NCI-H1930 (cell line): ENCODE data around the gene LRRC25.

Experiments
- DNase-seq, 2 experiments: peaks; one replicate each; lab custom pipeline; 2025; lab: John Stamatoyannopoulos, UW

Gene LRRC25

GRCh38 chr19:18424890-18425514 is 27.6 kb upstream of the LRRC25 start:
- DNase-seq, result no peak

GRCh38 chr19:18424122-18424889 is 26.9 kb upstream of the LRRC25 start:
- DNase-seq, result no peak

GRCh38 chr19:18423258-18424020 is 26.0 kb upstream of the LRRC25 start:
- no peak for DNase-seq

GRCh38 chr19:18422530-18423191 is 25.2 kb upstream of the LRRC25 start:
- no peak for DNase-seq

GRCh38 chr19:18421371-18421959 is 24.0 kb upstream of the LRRC25 start:
- no peak for DNase-seq

GRCh38 chr19:18420930-18421329 is 23.5 kb upstream of the LRRC25 start:
- no peak for DNase-seq

GRCh38 chr19:18419699-18420460 is 22.5 kb upstream of the LRRC25 start:
- DNase-seq, result no peak

- peak; percentile 42 to 77 for DNase-seq
Measured at GRCh38 chr19:18419195-18419698, 21.8 kb upstream of the LRRC25 start, which contains the start of gene SSBP4. SSBP4 (plus strand) TSS chr19:18419398; CDS start chr19:18419649, 251 bp downstream.

- no peak for DNase-seq
Measured at GRCh38 chr19:18418483-18419194, 21.2 kb upstream of the LRRC25 start.

- DNase-seq, result no peak
Measured at GRCh38 chr19:18418029-18418482, 20.6 kb upstream of the LRRC25 start.

GRCh38 chr19:18417250-18418028 is 20.0 kb upstream of the LRRC25 start:
- peak; percentile 34 to 39 for DNase-seq

- DNase-seq, result peak; percentile 49 to 62
Measured at GRCh38 chr19:18416778-18417249, 19.4 kb upstream of the LRRC25 start.

- no peak for DNase-seq
Measured at GRCh38 chr19:18415178-18415867, 17.9 kb upstream of the LRRC25 start.

GRCh38 chr19:18414504-18415177 is 17.2 kb upstream of the LRRC25 start:
- no peak for DNase-seq

- no peak for DNase-seq
Measured at GRCh38 chr19:18412610-18413239, 15.3 kb upstream of the LRRC25 start.

GRCh38 chr19:18408053-18408476 is 10.6 kb upstream of the LRRC25 start:
- DNase-seq, result no peak

- DNase-seq, result no peak
Measured at GRCh38 chr19:18406749-18407148, 9.3 kb upstream of the LRRC25 start.
